ENCODE measurements around the gene PTPMT1.
A peak's percentile ranks its signal among the peaks of the same experiment; 100 is the strongest.

The PTPMT1 gene

DNA sequence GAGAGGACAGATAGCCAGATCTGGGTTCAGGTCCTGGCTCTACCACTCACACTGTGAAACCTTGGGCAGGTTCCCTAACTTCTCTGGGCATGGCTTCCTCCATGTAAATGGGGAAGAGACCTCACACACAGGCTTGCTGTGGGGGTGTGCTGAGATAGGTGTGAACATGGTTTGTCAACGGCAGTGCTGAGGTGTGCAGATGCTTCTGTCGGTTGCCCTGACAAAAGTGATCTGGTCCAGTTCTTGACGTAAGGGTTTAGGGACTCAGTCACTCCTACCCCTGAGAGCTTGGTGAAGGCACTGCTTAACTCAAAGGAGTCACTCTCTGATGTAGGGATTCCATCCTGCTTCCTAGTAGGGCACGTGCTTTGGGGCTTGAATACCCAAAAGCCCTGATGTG is 26.9 kb downstream of the PTPMT1 start:
- Histone ChIP-seq H3K79me2 (ENCODE audit: control insufficient read depth, insufficient read depth, low read length, unreplicated experiment) (no peaks in the 10 kb centered on the region), H3K4me1 (ENCODE audit: control insufficient read depth, insufficient read depth, low read length, unreplicated experiment) (peaks cover 7% of the 10 kb centered on the region), H3K4me3 (ENCODE audit: low read depth, low read length) (no peak overlapping the region), H3K27ac (ENCODE audit: low read depth, low read length) (no peak overlapping the region), H3K36me3 (ENCODE audit: insufficient read depth, low read length) (no peaks in the 10 kb centered on the region), H3K27me3 (ENCODE audit: insufficient read depth, low read length) (peaks cover 42% of the 10 kb centered on the region), H2AFZ (ENCODE audit: low read length, unreplicated experiment) (no peak overlapping the region)

DNA sequence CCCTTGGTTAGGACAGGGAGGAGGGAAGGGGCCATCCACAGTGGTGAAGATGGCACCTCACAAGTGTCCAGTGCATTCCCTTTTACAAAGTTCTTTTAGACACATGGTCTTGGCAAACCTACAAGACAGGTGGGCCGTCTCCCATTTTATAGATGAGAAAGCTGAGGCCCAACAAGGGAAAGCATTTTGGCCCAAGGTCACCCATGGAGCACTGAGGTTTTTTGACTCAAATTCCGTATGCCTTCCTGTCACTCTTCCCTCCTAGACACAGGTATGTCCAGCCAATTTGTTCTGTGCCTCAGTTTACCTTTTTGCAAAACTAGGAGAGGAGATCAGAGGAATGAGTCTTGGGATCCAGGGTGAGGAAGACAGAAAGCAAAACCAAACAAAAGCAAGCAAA is 27.6 kb downstream of the PTPMT1 start:
- H2AFZ ChIP-seq (ENCODE audit: low read length, unreplicated experiment): no peak overlapping the region
- H3K4me3 ChIP-seq (ENCODE audit: low read depth, low read length): no peak overlapping the region
- H3K27me3 ChIP-seq (ENCODE audit: insufficient read depth, low read length): peaks cover 42% of the 10 kb centered on the region
- no peaks in the 10 kb centered on the region for H3K79me2 ChIP-seq (ENCODE audit: control insufficient read depth, insufficient read depth, low read length, unreplicated experiment)
- H3K4me1 ChIP-seq (ENCODE audit: control insufficient read depth, insufficient read depth, low read length, unreplicated experiment): peaks cover 7% of the 10 kb centered on the region
- no peak overlapping the region for H3K27ac ChIP-seq (ENCODE audit: low read depth, low read length)
- H3K36me3 ChIP-seq (ENCODE audit: insufficient read depth, low read length): no peaks in the 10 kb centered on the region

DNA sequence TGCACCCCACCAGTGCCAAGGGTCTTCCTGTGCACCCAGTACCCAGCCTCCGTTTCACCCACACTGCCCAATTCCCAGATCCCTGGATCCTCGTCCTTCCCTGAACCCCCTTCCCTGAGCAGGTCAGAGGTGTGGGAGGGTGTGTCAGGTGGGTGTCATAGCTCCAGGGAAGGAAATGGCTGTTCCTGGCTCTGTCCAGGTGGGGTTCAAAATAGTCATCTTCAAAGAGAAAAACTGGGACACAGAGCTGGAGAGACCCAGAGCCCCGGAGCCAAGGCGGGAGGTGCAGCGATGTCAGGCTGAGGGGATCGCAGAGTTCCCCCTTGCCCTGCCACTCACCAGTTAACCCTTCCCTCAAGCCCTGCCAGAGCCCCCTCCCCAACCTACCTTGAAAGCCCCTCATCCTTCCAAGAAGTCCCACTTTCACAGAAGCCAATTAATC is 28.1 kb downstream of the PTPMT1 start:
- H2AFZ ChIP-seq (ENCODE audit: low read length, unreplicated experiment): no peak overlapping the region
- H3K4me3 ChIP-seq (ENCODE audit: low read depth, low read length): peak overlapping the region; percentile 72
- peaks cover 42% of the 10 kb centered on the region for H3K27me3 ChIP-seq (ENCODE audit: insufficient read depth, low read length)
- no peaks in the 10 kb centered on the region for H3K36me3 ChIP-seq (ENCODE audit: insufficient read depth, low read length)
- no peak overlapping the region for H3K27ac ChIP-seq (ENCODE audit: low read depth, low read length)
- H3K4me1 ChIP-seq (ENCODE audit: control insufficient read depth, insufficient read depth, low read length, unreplicated experiment): peaks cover 7% of the 10 kb centered on the region
- no peaks in the 10 kb centered on the region for H3K79me2 ChIP-seq (ENCODE audit: control insufficient read depth, insufficient read depth, low read length, unreplicated experiment)

DNA sequence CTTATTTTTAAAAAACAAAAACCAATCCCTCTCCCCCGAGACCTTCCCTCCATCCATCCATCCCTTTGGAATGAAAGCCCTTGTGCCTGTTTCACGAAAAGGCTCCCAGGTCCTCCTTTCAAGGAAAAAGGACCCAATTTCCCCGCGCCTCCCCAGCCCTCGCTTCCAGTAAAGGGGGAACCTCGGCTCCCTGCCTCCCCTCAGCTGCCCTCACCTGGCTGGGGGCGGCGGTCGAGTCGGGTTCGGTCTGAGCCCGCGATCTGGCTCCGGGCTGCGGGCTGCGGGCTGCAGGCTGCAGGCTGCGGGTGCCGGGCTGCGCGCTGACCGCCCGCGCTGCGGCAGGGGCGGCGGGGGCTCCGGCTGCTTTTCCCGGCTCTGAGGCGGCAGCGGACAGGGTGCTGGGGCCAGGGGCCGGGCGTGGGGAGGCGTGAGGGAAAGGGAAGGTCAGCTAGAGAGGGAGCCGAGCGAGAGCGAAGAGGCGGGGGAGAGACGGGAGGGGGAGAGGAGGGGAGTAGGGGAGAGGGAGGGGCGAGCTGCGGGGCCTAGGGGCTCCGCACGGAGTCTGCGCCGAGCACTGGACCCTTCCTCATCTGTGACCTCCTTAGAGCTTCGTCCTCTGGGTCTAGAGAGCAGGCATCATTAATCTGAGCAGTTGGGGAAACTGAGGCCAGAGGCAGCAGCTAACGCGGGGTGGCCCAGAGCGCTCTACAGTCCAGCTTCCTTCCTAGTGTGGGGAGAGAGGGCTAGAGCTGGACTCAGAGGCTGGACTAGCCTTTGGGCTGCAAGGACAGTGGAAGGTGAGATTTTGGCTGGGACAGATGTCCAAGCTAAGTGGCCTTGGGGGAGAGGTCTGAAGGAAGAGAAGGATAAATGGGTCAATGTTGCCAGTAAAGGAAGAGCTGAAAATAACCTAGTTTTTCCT is 28.8 kb downstream of the PTPMT1 start, which contains the start of gene C1QTNF4:
TSS of gene C1QTNF4 (minus strand) at position 478 of the 922 bp plus-strand sequence. CDS start 3,601 bp downstream, outside the sequence.
- Histone ChIP-seq H2AFZ (ENCODE audit: low read length, unreplicated experiment) (peak within 1 kb of the TSS; percentile 53), H3K27me3 (ENCODE audit: insufficient read depth, low read length) (peaks cover 42% of the 10 kb centered on the region), H3K4me1 (ENCODE audit: control insufficient read depth, insufficient read depth, low read length, unreplicated experiment) (peaks cover 7% of the 10 kb centered on the region), H3K4me3 (ENCODE audit: low read depth, low read length) (peak within 1 kb of the TSS; percentile 72), H3K27ac (ENCODE audit: low read depth, low read length) (no peak within 1 kb of the TSS), H3K79me2 (ENCODE audit: control insufficient read depth, insufficient read depth, low read length, unreplicated experiment) (no peaks in the 10 kb centered on the region), H3K36me3 (ENCODE audit: insufficient read depth, low read length) (no peaks in the 10 kb centered on the region)

DNA sequence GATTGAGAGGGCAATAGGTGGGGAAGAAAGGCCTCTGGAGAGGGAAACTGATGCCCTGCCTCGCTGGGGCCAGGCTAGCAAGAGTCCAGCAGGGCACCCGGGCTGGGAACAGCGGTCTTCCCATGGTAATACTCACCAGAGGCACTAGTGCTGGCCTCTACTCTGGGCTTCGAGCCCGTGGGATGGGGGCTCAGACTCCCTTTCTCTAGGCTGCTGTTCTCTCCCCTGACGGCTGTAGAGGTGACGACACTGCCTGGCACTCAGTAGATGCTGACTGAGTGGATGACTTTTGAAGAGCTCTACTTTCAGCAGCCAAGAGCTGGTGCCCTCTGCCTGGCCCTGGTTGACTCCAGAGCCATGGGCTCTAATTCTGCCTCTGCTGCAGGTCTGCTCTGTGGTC is 29.6 kb downstream of the PTPMT1 start:
- no peak overlapping the region for H3K4me3 ChIP-seq (ENCODE audit: low read depth, low read length)
- no peaks in the 10 kb centered on the region for H3K36me3 ChIP-seq (ENCODE audit: insufficient read depth, low read length)
- H3K27me3 ChIP-seq (ENCODE audit: insufficient read depth, low read length): peaks cover 42% of the 10 kb centered on the region
- H3K79me2 ChIP-seq (ENCODE audit: control insufficient read depth, insufficient read depth, low read length, unreplicated experiment): no peaks in the 10 kb centered on the region
- H2AFZ ChIP-seq (ENCODE audit: low read length, unreplicated experiment): no peak overlapping the region
- H3K27ac ChIP-seq (ENCODE audit: low read depth, low read length): no peak overlapping the region
- H3K4me1 ChIP-seq (ENCODE audit: control insufficient read depth, insufficient read depth, low read length, unreplicated experiment): peaks cover 7% of the 10 kb centered on the region

DNA sequence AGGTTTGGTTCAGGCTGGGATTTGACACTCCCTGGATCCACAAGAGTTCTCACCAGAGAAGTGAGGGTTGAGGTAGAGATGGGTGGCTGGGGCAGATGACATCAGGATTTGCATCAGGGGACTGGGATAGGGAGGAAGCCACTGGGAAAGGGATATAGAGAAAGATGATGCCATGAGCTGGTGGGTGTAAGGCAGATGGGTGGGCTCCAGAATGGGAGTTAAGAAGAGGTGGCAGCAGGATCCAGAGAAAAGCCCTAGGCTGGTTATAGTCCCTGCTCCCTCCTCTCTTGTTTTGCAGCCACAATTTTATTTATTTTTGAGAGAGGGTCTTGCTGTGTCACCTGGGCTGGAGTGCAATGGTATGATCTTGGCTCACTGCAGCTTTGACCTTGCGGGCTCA is 30.6 kb downstream of the PTPMT1 start:
- Histone ChIP-seq H2AFZ (ENCODE audit: low read length, unreplicated experiment) (no peak overlapping the region), H3K4me1 (ENCODE audit: control insufficient read depth, insufficient read depth, low read length, unreplicated experiment) (peaks cover 7% of the 10 kb centered on the region), H3K79me2 (ENCODE audit: control insufficient read depth, insufficient read depth, low read length, unreplicated experiment) (no peaks in the 10 kb centered on the region), H3K27me3 (ENCODE audit: insufficient read depth, low read length) (peaks cover 42% of the 10 kb centered on the region), H3K27ac (ENCODE audit: low read depth, low read length) (no peak overlapping the region), H3K36me3 (ENCODE audit: insufficient read depth, low read length) (no peaks in the 10 kb centered on the region), H3K4me3 (ENCODE audit: low read depth, low read length) (no peak overlapping the region)

DNA sequence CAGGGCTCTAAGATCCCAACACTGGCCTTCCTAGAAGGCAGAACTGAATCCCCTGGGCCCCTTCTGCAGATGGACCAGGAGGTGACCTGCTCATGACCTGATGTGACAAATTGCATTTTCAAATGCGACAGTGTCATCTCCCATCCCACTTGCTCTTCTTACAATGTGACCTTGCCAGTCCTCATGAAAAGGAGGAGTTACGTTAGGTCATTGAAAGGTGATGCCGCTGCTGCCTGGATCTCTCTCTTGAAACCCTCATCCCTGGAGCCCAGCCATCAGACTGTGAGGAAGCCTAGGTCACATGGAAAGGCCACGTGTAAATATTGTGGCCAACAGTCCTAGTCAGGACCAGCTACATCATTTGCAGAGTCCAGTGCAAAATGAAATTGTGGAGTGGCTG is 34.5 kb downstream of the PTPMT1 start:
- peaks cover 11% of the 10 kb centered on the region for H3K27me3 ChIP-seq (ENCODE audit: insufficient read depth, low read length)
- no peak overlapping the region for H3K4me3 ChIP-seq (ENCODE audit: low read depth, low read length)
- no peaks in the 10 kb centered on the region for H3K79me2 ChIP-seq (ENCODE audit: control insufficient read depth, insufficient read depth, low read length, unreplicated experiment)
- no peak overlapping the region for H3K27ac ChIP-seq (ENCODE audit: low read depth, low read length)
- no peaks in the 10 kb centered on the region for H3K4me1 ChIP-seq (ENCODE audit: control insufficient read depth, insufficient read depth, low read length, unreplicated experiment)
- no peak overlapping the region for H2AFZ ChIP-seq (ENCODE audit: low read length, unreplicated experiment)
- no peaks in the 10 kb centered on the region for H3K36me3 ChIP-seq (ENCODE audit: insufficient read depth, low read length)

DNA sequence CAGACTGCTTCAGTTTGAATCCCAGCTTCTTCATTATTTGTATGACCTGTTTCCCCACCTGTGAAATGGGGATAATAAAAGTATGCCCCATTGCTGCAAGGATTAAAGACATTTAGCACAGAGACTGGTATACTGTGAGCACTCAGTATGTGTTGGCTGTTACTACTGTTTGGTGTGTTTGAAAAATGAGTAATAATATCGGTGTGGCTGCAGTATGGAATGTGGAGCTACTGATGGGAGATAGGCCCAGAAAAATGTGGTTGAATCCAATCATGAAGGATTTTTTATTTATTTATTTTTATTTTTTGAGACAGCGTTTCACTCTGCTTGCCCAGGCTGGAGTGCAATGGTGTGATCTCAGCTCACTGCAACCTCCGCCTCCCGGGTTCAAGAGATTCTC is 37.9 kb downstream of the PTPMT1 start:
- Histone ChIP-seq H3K27ac (ENCODE audit: low read depth, low read length) (no peak overlapping the region), H3K36me3 (ENCODE audit: insufficient read depth, low read length) (no peaks in the 10 kb centered on the region), H2AFZ (ENCODE audit: low read length, unreplicated experiment) (no peak overlapping the region)

DNA sequence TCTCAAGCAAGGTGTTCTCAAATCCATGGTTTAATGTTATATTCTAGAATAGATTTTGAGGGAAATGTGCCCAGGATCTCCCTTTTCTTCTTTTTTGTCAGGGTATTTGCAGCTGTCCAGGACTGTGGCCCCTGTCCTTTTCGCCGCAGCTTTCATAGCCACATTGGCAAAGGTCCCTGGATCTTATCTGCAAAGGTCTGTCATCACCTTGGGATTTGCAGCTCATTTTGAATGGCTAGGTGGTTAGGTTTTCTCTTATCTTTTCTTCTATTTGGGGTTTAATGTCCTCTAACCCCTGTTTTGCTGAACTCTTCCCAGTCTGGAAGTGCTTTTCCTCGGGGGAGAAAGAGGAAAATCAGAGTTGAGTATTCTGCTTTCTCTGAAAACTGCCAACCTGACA is 40.5 kb downstream of the PTPMT1 start:
- Histone ChIP-seq H3K4me3 (ENCODE audit: low read depth, low read length) (no peak overlapping the region), H3K36me3 (ENCODE audit: insufficient read depth, low read length) (no peaks in the 10 kb centered on the region), H3K27me3 (ENCODE audit: insufficient read depth, low read length) (no peaks in the 10 kb centered on the region), H3K79me2 (ENCODE audit: control insufficient read depth, insufficient read depth, low read length, unreplicated experiment) (no peaks in the 10 kb centered on the region), H3K4me1 (ENCODE audit: control insufficient read depth, insufficient read depth, low read length, unreplicated experiment) (peaks cover 23% of the 10 kb centered on the region), H3K27ac (ENCODE audit: low read depth, low read length) (no peak overlapping the region), H2AFZ (ENCODE audit: low read length, unreplicated experiment) (no peak overlapping the region)

More for the DNA sequence above, 37.9 kb downstream of the PTPMT1 start:
- no peaks in the 10 kb centered on the region for H3K27me3 ChIP-seq (ENCODE audit: insufficient read depth, low read length)
- H3K4me3 ChIP-seq (ENCODE audit: low read depth, low read length): no peak overlapping the region
- no peaks in the 10 kb centered on the region for H3K79me2 ChIP-seq (ENCODE audit: control insufficient read depth, insufficient read depth, low read length, unreplicated experiment)
- H3K4me1 ChIP-seq (ENCODE audit: control insufficient read depth, insufficient read depth, low read length, unreplicated experiment): peaks cover 21% of the 10 kb centered on the region

DNA sequence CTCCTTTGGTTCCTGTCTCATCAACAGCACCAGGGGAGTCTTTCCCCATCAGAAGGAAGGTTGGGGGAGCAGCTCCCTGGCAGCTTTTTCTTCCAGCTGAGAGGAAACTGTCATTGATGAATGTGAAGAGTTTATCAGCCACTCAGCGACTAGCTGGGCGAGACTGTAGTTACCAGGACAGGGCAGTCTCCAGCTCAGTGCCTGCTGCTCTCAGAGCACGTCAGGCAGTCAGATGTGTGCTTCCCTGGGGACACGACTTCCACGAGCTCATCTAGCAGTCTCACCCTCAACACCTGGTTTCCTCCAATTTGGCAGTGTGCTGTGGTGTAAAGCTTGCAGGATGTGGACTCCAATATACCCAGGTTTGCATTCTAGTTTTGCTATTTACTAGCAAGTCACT is 41.3 kb downstream of the PTPMT1 start:
- no peaks in the 10 kb centered on the region for H3K79me2 ChIP-seq (ENCODE audit: control insufficient read depth, insufficient read depth, low read length, unreplicated experiment)
- peak overlapping the region; percentile 48 for H3K27ac ChIP-seq (ENCODE audit: low read depth, low read length)
- peak overlapping the region; percentile 21; the same call in 1 of the 2 replicates for H3K4me3 ChIP-seq (ENCODE audit: low read depth, low read length)
- no peak overlapping the region for H2AFZ ChIP-seq (ENCODE audit: low read length, unreplicated experiment)
- no peaks in the 10 kb centered on the region for H3K36me3 ChIP-seq (ENCODE audit: insufficient read depth, low read length)
- H3K27me3 ChIP-seq (ENCODE audit: insufficient read depth, low read length): no peaks in the 10 kb centered on the region
- peaks cover 23% of the 10 kb centered on the region for H3K4me1 ChIP-seq (ENCODE audit: control insufficient read depth, insufficient read depth, low read length, unreplicated experiment)

DNA sequence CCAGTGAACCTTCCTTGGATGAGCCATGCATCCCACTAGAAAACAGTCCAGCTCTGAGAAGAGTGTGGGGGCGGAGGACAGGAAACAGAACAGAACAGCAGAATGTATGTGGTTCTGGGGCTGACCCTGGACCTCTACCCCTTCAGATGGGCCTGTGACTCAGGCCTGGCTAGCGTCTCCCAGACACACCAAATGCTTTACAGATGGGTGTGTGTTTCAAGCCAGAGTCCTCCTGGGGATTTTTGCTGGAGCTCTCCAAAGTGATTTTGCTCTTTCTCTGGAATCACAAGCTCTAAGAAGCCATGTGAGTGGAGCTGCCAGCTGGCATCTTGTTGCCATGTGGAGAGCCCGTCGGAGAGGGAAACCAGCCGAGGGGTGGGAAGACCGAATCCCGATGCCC is 42.0 kb downstream of the PTPMT1 start:
- peak overlapping the region; percentile 48 for H3K27ac ChIP-seq (ENCODE audit: low read depth, low read length)
- H3K36me3 ChIP-seq (ENCODE audit: insufficient read depth, low read length): no peaks in the 10 kb centered on the region
- H3K4me1 ChIP-seq (ENCODE audit: control insufficient read depth, insufficient read depth, low read length, unreplicated experiment): peaks cover 23% of the 10 kb centered on the region
- H3K79me2 ChIP-seq (ENCODE audit: control insufficient read depth, insufficient read depth, low read length, unreplicated experiment): no peaks in the 10 kb centered on the region
- no peak overlapping the region for H2AFZ ChIP-seq (ENCODE audit: low read length, unreplicated experiment)
- H3K27me3 ChIP-seq (ENCODE audit: insufficient read depth, low read length): no peaks in the 10 kb centered on the region
- H3K4me3 ChIP-seq (ENCODE audit: low read depth, low read length): peak overlapping the region; percentile 35
